HepG2 (cell line): Measurements from ENCODE around the gene EFEMP2. TPM values are rescaled to one million over a fixed set of nuclear protein-coding genes. Genes with fewer than 3 reads are reported as not detected.

Experiments
- ERF ChIP-seq: IDR thresholded peaks from 2 replicates; pipeline ENCODE4 v1.6.1; 2018; ENCODE audit warnings: missing biosample characterization, missing genetic modification reagents
- ETV6 ChIP-seq: sonication (generic); formaldehyde crosslinking; conservative IDR thresholded peaks from 2 replicates; pipeline ENCODE4 v1.4.0; 2020; ENCODE audit warnings: missing genetic modification reagents
- FOXJ3 ChIP-seq: sonication (generic); formaldehyde crosslinking; IDR thresholded peaks from 2 replicates; pipeline ENCODE4 v1.4.0; 2020; ENCODE audit warnings: missing genetic modification reagents, mild to moderate bottlenecking, borderline replicate concordance
- MED8 ChIP-seq: sonication (generic); formaldehyde crosslinking; IDR thresholded peaks from 2 replicates; pipeline ENCODE4 v1.8.1; 2023; ENCODE audit warnings: mild to moderate bottlenecking, missing genetic modification reagents; ENCODE audit not compliant: insufficient replicate concordance
- MTERF4 ChIP-seq: sonication (generic); formaldehyde crosslinking; IDR thresholded peaks from 2 replicates; pipeline ENCODE4 v1.8.0; 2023; ENCODE audit warnings: mild to moderate bottlenecking, missing genetic modification reagents
- NPAS2 ChIP-seq: sonication (generic); formaldehyde crosslinking; IDR thresholded peaks from 2 replicates; pipeline ENCODE4 v1.8.0; 2022; ENCODE audit warnings: mild to moderate bottlenecking, missing genetic modification reagents, borderline replicate concordance
- PHF8 ChIP-seq: sonication (generic); formaldehyde crosslinking; IDR thresholded peaks from 2 replicates; pipeline ENCODE4 v1.5.0; 2020; ENCODE audit warnings: missing genetic modification reagents
- ZNF343 ChIP-seq: sonication (generic); formaldehyde crosslinking; IDR thresholded peaks from 2 replicates; pipeline ENCODE4 v1.4.0; 2020; ENCODE audit warnings: mild to moderate bottlenecking, missing genetic modification reagents
- ZNF558 ChIP-seq: sonication (generic); formaldehyde crosslinking; IDR thresholded peaks from 2 replicates; pipeline ENCODE4 v1.9.0; 2022; ENCODE audit warnings: mild to moderate bottlenecking, missing genetic modification reagents, borderline replicate concordance
- polyA plus RNA-seq, 8 experiments: library from polyadenylated mRNA; depleted of rRNA in 3 of 8; stranded (reverse) in 7 of 8; unstranded in 1 of 8; fragments of >200 nt; fragmentation: Illumina TruSeq in 4 of 8; extraction: Trizol in 4 of 8; gene quantifications; 2 replicates each; pipeline versions ENCODE4 v1.2.1 to v1.2.3, GENCODE V29; 2011 to 2016; ENCODE audit warnings: low read depth in 4 of 8, missing spikeins in 1 of 8, mixed read lengths in 1 of 8; ENCODE audit not compliant: insufficient read depth in 1 of 8
- total RNA-seq, 5 experiments: library from RNA; depleted of rRNA; stranded (reverse); fragments of >200 nt; fragmentation: Illumina TruSeq; extraction: Trizol; gene quantifications; 2 replicates each; pipeline ENCODE4 v1.2.3, GENCODE V29; 2016; ENCODE audit warnings: low read depth in 1 of 5
- TF ChIP-seq, protein P1 (sequence below), 2 experiments: fragments of 450-650 bp in 1 of 2; sonication (generic) in 1 of 2; formaldehyde crosslinking in 1 of 2; IDR thresholded peaks; 2 replicates each; pipeline versions ENCODE4 v1.6.1 to v1.8.0; 2016 to 2022; ENCODE audit warnings: antibody characterized with exemption in 1 of 2, mild to moderate bottlenecking in 1 of 2, missing genetic modification reagents in 1 of 2
- TF ChIP-seq, protein P2 (sequence below): sonication (generic); formaldehyde crosslinking; IDR thresholded peaks from 2 replicates; pipeline ENCODE4 v1.9.0; 2022; ENCODE audit warnings: missing genetic modification reagents, mild to moderate bottlenecking, borderline replicate concordance
- TF ChIP-seq, protein P3 (sequence below): sonication (generic); formaldehyde crosslinking; IDR thresholded peaks from 2 replicates; pipeline ENCODE4 v1.4.0; 2020; ENCODE audit warnings: missing genetic modification reagents, borderline replicate concordance

EFEMP2 gene
- total and polyA plus RNA-seq, 2 of the 13 experiments (the other 11 are each of a cell fraction or from before 2014, with no cell fraction given): 7.4 to 29.7 TPM

- TF ChIP-seq, protein P1, sequence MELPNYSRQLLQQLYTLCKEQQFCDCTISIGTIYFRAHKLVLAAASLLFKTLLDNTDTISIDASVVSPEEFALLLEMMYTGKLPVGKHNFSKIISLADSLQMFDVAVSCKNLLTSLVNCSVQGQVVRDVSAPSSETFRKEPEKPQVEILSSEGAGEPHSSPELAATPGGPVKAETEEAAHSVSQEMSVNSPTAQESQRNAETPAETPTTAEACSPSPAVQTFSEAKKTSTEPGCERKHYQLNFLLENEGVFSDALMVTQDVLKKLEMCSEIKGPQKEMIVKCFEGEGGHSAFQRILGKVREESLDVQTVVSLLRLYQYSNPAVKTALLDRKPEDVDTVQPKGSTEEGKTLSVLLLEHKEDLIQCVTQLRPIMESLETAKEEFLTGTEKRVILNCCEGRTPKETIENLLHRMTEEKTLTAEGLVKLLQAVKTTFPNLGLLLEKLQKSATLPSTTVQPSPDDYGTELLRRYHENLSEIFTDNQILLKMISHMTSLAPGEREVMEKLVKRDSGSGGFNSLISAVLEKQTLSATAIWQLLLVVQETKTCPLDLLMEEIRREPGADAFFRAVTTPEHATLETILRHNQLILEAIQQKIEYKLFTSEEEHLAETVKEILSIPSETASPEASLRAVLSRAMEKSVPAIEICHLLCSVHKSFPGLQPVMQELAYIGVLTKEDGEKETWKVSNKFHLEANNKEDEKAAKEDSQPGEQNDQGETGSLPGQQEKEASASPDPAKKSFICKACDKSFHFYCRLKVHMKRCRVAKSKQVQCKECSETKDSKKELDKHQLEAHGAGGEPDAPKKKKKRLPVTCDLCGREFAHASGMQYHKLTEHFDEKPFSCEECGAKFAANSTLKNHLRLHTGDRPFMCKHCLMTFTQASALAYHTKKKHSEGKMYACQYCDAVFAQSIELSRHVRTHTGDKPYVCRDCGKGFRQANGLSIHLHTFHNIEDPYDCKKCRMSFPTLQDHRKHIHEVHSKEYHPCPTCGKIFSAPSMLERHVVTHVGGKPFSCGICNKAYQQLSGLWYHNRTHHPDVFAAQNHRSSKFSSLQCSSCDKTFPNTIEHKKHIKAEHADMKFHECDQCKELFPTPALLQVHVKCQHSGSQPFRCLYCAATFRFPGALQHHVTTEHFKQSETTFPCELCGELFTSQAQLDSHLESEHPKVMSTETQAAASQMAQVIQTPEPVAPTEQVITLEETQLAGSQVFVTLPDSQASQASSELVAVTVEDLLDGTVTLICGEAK (IDR thresholded peaks at IDR 0.05): no peak
- TF ChIP-seq, protein P1 (CRISPR knock-in tag; IDR thresholded peaks at IDR 0.05): no peak
- TF ChIP-seq ZNF343 (peak; percentile 50; the same call in 1 of the 2 replicates), ETV6 (CRISPR knock-in tag) (0 out of 2 replicates have a peak, but pooled peaks have one; percentile 24), FOXJ3 (CRISPR knock-in tag) (no peak), PHF8 (CRISPR knock-in tag) (peak; percentile 67), ERF (CRISPR knock-in tag) (peak; percentile 58; the same call in 1 of the 2 replicates), ZNF558 (CRISPR knock-in tag) (peak; percentile 78; the same call in 1 of the 2 replicates), NPAS2 (0 out of 2 replicates have a peak, but pooled peaks have one; percentile 57), MED8 (CRISPR knock-in tag) (no peak), MTERF4 (CRISPR knock-in tag) (peak; percentile 73; the same call in 1 of the 2 replicates)
- TF ChIP-seq, protein P2, sequence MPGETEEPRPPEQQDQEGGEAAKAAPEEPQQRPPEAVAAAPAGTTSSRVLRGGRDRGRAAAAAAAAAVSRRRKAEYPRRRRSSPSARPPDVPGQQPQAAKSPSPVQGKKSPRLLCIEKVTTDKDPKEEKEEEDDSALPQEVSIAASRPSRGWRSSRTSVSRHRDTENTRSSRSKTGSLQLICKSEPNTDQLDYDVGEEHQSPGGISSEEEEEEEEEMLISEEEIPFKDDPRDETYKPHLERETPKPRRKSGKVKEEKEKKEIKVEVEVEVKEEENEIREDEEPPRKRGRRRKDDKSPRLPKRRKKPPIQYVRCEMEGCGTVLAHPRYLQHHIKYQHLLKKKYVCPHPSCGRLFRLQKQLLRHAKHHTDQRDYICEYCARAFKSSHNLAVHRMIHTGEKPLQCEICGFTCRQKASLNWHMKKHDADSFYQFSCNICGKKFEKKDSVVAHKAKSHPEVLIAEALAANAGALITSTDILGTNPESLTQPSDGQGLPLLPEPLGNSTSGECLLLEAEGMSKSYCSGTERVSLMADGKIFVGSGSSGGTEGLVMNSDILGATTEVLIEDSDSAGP: 0 out of 2 replicates have a peak, but pooled peaks have one; percentile 25
- TF ChIP-seq, protein P3, sequence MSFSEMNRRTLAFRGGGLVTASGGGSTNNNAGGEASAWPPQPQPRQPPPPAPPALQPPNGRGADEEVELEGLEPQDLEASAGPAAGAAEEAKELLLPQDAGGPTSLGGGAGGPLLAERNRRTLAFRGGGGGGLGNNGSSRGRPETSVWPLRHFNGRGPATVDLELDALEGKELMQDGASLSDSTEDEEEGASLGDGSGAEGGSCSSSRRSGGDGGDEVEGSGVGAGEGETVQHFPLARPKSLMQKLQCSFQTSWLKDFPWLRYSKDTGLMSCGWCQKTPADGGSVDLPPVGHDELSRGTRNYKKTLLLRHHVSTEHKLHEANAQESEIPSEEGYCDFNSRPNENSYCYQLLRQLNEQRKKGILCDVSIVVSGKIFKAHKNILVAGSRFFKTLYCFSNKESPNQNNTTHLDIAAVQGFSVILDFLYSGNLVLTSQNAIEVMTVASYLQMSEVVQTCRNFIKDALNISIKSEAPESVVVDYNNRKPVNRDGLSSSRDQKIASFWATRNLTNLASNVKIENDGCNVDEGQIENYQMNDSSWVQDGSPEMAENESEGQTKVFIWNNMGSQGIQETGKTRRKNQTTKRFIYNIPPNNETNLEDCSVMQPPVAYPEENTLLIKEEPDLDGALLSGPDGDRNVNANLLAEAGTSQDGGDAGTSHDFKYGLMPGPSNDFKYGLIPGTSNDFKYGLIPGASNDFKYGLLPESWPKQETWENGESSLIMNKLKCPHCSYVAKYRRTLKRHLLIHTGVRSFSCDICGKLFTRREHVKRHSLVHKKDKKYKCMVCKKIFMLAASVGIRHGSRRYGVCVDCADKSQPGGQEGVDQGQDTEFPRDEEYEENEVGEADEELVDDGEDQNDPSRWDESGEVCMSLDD: no peak
Measured at GRCh38 chr11:65890324-65891218, 18.0 kb upstream of the EFEMP2 start, which contains the start of gene CCDC85B (continued).
